ENCODE measurements around the gene TFDP2. TPM values are rescaled to one million over a fixed set of nuclear protein-coding genes. Genes with fewer than 3 reads are reported as not detected.
"Not testable (repeated sequence)": the region's sequence is repeated elsewhere in the genome, so short reads cannot be mapped to it uniquely, and the experiment has no call there.

The TFDP2 gene
- total RNA-seq, 3 donors from 2014 or later (not counting 1 experiment from before 2014, with no cell fraction given), result 134 to 154 (median 142) TPM

- H3K4me1 Mint-ChIP-seq, result peaks cover 23 to 32% of the 10 kb centered on the region in 2 donors
- H3K4me3 ChIP-seq (ENCODE audit: low read length), result no peak overlapping the region
- TF ChIP-seq, protein P1, sequence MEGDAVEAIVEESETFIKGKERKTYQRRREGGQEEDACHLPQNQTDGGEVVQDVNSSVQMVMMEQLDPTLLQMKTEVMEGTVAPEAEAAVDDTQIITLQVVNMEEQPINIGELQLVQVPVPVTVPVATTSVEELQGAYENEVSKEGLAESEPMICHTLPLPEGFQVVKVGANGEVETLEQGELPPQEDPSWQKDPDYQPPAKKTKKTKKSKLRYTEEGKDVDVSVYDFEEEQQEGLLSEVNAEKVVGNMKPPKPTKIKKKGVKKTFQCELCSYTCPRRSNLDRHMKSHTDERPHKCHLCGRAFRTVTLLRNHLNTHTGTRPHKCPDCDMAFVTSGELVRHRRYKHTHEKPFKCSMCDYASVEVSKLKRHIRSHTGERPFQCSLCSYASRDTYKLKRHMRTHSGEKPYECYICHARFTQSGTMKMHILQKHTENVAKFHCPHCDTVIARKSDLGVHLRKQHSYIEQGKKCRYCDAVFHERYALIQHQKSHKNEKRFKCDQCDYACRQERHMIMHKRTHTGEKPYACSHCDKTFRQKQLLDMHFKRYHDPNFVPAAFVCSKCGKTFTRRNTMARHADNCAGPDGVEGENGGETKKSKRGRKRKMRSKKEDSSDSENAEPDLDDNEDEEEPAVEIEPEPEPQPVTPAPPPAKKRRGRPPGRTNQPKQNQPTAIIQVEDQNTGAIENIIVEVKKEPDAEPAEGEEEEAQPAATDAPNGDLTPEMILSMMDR (IDR thresholded peaks at IDR 0.05), result no peak
These were observed 52.1 kb downstream of the TFDP2 start for GRCh38 chr3:142097099-142097843.

DNA sequence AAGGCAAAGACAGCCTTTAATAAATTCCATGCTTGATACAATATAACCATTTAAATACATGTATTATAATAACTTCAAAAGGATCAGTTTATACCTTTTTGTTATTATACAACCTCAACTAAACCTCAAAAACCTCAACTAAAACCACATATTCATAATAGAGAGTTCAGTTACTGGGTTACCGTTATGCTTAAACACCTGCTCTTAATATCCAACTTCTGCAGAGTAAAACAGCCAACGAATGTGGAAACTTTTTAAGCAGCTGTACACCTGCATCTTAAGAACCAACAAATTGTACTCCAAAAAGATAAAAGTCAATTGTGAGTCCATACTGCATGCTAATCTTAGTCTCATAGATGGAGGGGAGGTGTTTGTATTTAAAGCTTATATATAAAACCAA is 53.5 kb downstream of the TFDP2 start:
- ATAC-seq, result no peak
- no peak for DNase-seq
- no peaks in the 10 kb centered on the region for H3K9me3 Mint-ChIP-seq
- H3K27me3 Mint-ChIP-seq (ENCODE audit: low read depth in 2 of 2), result no peaks in the 10 kb centered on the region
- H3K27me3 ChIP-seq (ENCODE audit: control insufficient read depth, insufficient read depth, low read length), result no peaks in the 10 kb centered on the region
- no peaks in the 10 kb centered on the region for H3K9me3 ChIP-seq (ENCODE audit: control insufficient read depth, insufficient read depth, low read length)
- no peaks in the 10 kb centered on the region for H3K4me1 ChIP-seq (ENCODE audit: control insufficient read depth, insufficient read depth, low read length)
- intact Hi-C loops (cut with micrococcal nuclease), result no loop called here
- H3K27ac Mint-ChIP-seq, result no peak overlapping the region
- H3K4me3 ChIP-seq (ENCODE audit: low read length), result no peak overlapping the region
- TF ChIP-seq, protein P1 (IDR thresholded peaks at IDR 0.05), result no peak
- no peaks in the 10 kb centered on the region for H3K36me3 Mint-ChIP-seq
- WGBS (ENCODE audit: insufficient coverage), result 10% methylated on average over 2 of the region's 2 CpGs
- peaks cover 20 to 31% of the 10 kb centered on the region in 2 donors for H3K4me1 Mint-ChIP-seq
- no peaks in the 10 kb centered on the region for H3K36me3 ChIP-seq (ENCODE audit: control insufficient read depth, insufficient read depth, low read length)
- H3K27ac ChIP-seq (ENCODE audit: low read length), result no peak overlapping the region
- H3K4me3 Mint-ChIP-seq, result no peak overlapping the region

More at GRCh38 chr3:142097099-142097843, 52.1 kb downstream of the TFDP2 start:
- no peaks in the 10 kb centered on the region for H3K36me3 Mint-ChIP-seq
- no peaks in the 10 kb centered on the region for H3K4me1 ChIP-seq (ENCODE audit: control insufficient read depth, insufficient read depth, low read length)
- no peaks in the 10 kb centered on the region for H3K27me3 Mint-ChIP-seq (ENCODE audit: low read depth in 2 of 2)
- H3K27me3 ChIP-seq (ENCODE audit: control insufficient read depth, insufficient read depth, low read length), result no peaks in the 10 kb centered on the region
- H3K9me3 Mint-ChIP-seq, result no peaks in the 10 kb centered on the region
- no peaks in the 10 kb centered on the region for H3K36me3 ChIP-seq (ENCODE audit: control insufficient read depth, insufficient read depth, low read length)
- no peak overlapping the region for H3K27ac Mint-ChIP-seq
- ATAC-seq, result no peak
- no peak overlapping the region for H3K4me3 Mint-ChIP-seq
- DNase-seq, result no peak
- intact Hi-C loops (cut with micrococcal nuclease), result no loop called here
- no peak overlapping the region for H3K27ac ChIP-seq (ENCODE audit: low read length)
- H3K9me3 ChIP-seq (ENCODE audit: control insufficient read depth, insufficient read depth, low read length), result no peaks in the 10 kb centered on the region
- WGBS (ENCODE audit: insufficient coverage), result 98% methylated on average over 4 of the region's 4 CpGs

DNA sequence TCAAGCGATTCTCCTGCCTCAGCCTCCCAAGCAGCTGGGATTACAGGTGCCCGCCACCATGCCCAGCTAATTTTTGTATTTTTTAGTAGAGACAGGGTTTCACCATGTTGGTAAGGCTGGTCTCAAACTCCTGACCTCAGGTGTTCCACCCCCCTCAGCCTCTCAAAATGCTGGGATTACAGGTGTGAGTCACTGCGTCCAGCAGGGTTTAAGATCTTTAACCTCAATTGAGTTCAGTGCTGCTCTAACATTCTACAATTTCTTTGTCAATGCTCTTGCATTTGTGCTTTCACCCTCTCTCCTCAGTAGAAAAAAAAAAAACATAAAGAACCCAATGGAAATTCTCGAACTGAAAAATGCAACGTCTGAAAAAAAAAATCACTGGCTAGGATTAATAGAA is 60.4 kb downstream of the TFDP2 start:
- H3K4me3 ChIP-seq (ENCODE audit: low read length); intact Hi-C loops (cut with micrococcal nuclease); ATAC-seq; H3K9me3 Mint-ChIP-seq; H3K4me1 ChIP-seq (ENCODE audit: control insufficient read depth, insufficient read depth, low read length); H3K9me3 ChIP-seq (ENCODE audit: control insufficient read depth, insufficient read depth, low read length); H3K27ac ChIP-seq (ENCODE audit: low read length); H3K27ac Mint-ChIP-seq; H3K36me3 ChIP-seq (ENCODE audit: control insufficient read depth, insufficient read depth, low read length); H3K36me3 Mint-ChIP-seq; H3K4me3 Mint-ChIP-seq; DNase-seq; H3K27me3 ChIP-seq (ENCODE audit: control insufficient read depth, insufficient read depth, low read length); H3K27me3 Mint-ChIP-seq (ENCODE audit: low read depth in 2 of 2): not testable (repeated sequence)
- WGBS (ENCODE audit: insufficient coverage), result 93% methylated on average over 5 of the region's 5 CpGs
- peaks cover 24 to 25% of the 10 kb centered on the region in 2 donors for H3K4me1 Mint-ChIP-seq

GRCh38 chr3:142088522-142088921 is 60.8 kb downstream of the TFDP2 start:
- no peaks in the 10 kb centered on the region for H3K36me3 ChIP-seq (ENCODE audit: control insufficient read depth, insufficient read depth, low read length)
- H3K9me3 ChIP-seq (ENCODE audit: control insufficient read depth, insufficient read depth, low read length), result no peaks in the 10 kb centered on the region
- H3K4me3 ChIP-seq (ENCODE audit: low read length), result no peak overlapping the region
- WGBS (ENCODE audit: insufficient coverage), result 97% methylated on average over 5 of the region's 5 CpGs
- no peak overlapping the region for H3K27ac Mint-ChIP-seq
- no peaks in the 10 kb centered on the region for H3K4me1 ChIP-seq (ENCODE audit: control insufficient read depth, insufficient read depth, low read length)
- intact Hi-C loops (cut with micrococcal nuclease), result no loop called here
- H3K27me3 ChIP-seq (ENCODE audit: control insufficient read depth, insufficient read depth, low read length), result no peaks in the 10 kb centered on the region
- H3K36me3 Mint-ChIP-seq, result no peaks in the 10 kb centered on the region
- ATAC-seq, result no peak
- peaks cover 28 to 29% of the 10 kb centered on the region in 2 donors for H3K4me1 Mint-ChIP-seq
- DNase-seq, result no peak
- TF ChIP-seq, protein P1 (IDR thresholded peaks at IDR 0.05), result no peak
- H3K9me3 Mint-ChIP-seq, result no peaks in the 10 kb centered on the region
- no peak overlapping the region for H3K4me3 Mint-ChIP-seq
- no peak overlapping the region for H3K27ac ChIP-seq (ENCODE audit: low read length)
- no peaks in the 10 kb centered on the region for H3K27me3 Mint-ChIP-seq (ENCODE audit: low read depth in 2 of 2)
